HT1080 (cell line): ENCODE results near the gene COMP. TPM values are rescaled to one million over a fixed set of nuclear protein-coding genes. Genes with fewer than 3 reads are reported as not detected.
"Not testable (repeated sequence)": the region's sequence is repeated elsewhere in the genome, so short reads cannot be mapped to it uniquely, and the experiment has no call there.

Experiments used
- DNase-seq: peaks from one replicate; pipeline ENCODE4 v3.0.0-alpha.2; 2015; ENCODE audit warnings: low read depth
- polyA plus RNA-seq, 2 experiments: library from polyadenylated mRNA; depleted of rRNA; stranded (reverse); fragments of >200 nt; gene quantifications; 2 replicates each; pipeline ENCODE4 v1.2.3, GENCODE V29; 2015
- total RNA-seq: library from RNA; depleted of rRNA; stranded (reverse); fragments of >200 nt; shearing (Covaris generic); gene quantifications from 2 replicates; pipeline ENCODE4 v1.2.3, GENCODE V29; 2014; rRNA removed

COMP gene
- not detected in 2 replicates for total RNA-seq
- polyA plus RNA-seq (2015; cell fraction: cytosol; rRNA removed): 0.03 and 0.08 TPM in 2 replicates
- polyA plus RNA-seq (2015; cell fraction: nucleus; rRNA removed): 0.08 TPM in 1 of 2 replicates, not detected in the other

- no peak for DNase-seq
Observed at GRCh38 chr19:18790566-18791314, at the start of gene COMP. Gene COMP (minus strand): TSS chr19:18791305. CDS start chr19:18791269, 36 bp downstream.

- DNase-seq: no peak
Observed at GRCh38 chr19:18840288-18841267, 49.5 kb upstream of the COMP start.

GRCh38 chr19:18839465-18840287, 48.6 kb upstream of the COMP start:
- no peak for DNase-seq

GRCh38 chr19:18834644-18834984, 43.5 kb upstream of the COMP start:
- no peak for DNase-seq

- no peak for DNase-seq
Observed at GRCh38 chr19:18833849-18834643, 42.9 kb upstream of the COMP start.

GRCh38 chr19:18833141-18833476, 42.0 kb upstream of the COMP start:
- DNase-seq: no peak

GRCh38 chr19:18832306-18833140, 41.4 kb upstream of the COMP start:
- no peak for DNase-seq

- DNase-seq: peak; percentile 83
Observed at GRCh38 chr19:18831524-18832305, 40.6 kb upstream of the COMP start, which contains the start of gene UPF1. Gene UPF1 (plus strand): TSS chr19:18831959. CDS start chr19:18832210, 251 bp downstream.

- no peak for DNase-seq
Observed at GRCh38 chr19:18830488-18830887, 39.4 kb upstream of the COMP start.

- no peak for DNase-seq
Observed at GRCh38 chr19:18828786-18829185, 37.7 kb upstream of the COMP start.

- no peak for DNase-seq
Observed at GRCh38 chr19:18817574-18817973, 26.5 kb upstream of the COMP start.

- not testable (repeated sequence) for DNase-seq
Observed at GRCh38 chr19:18816645-18817044, 25.5 kb upstream of the COMP start.

GRCh38 chr19:18815673-18816072, 24.6 kb upstream of the COMP start:
- no peak for DNase-seq

GRCh38 chr19:18814063-18814462, 23.0 kb upstream of the COMP start:
- no peak for DNase-seq

GRCh38 chr19:18811638-18812037, 20.5 kb upstream of the COMP start:
- DNase-seq: not testable (repeated sequence)

- DNase-seq: peak; percentile 42
Observed at GRCh38 chr19:18809149-18809868, 18.2 kb upstream of the COMP start.

GRCh38 chr19:18807861-18808331, 16.8 kb upstream of the COMP start:
- DNase-seq: no peak

GRCh38 chr19:18804643-18805042, 13.5 kb upstream of the COMP start:
- DNase-seq: no peak
